ENCODE measurements around the gene SLC46A3. TPM values are rescaled to one million over a fixed set of nuclear protein-coding genes. Genes with fewer than 3 reads are reported as not detected.

Gene SLC46A3
- polyA plus RNA-seq, 1 donor from 2014 or later: 7.4 TPM

- H4K20me1 ChIP-seq (ENCODE audit: insufficient read depth): no peaks in the 10 kb centered on the region
- H3K9me2 ChIP-seq (ENCODE audit: insufficient read depth, low read length): no peaks in the 10 kb centered on the region
- no peak overlapping the region for H3K4me2 ChIP-seq (ENCODE audit: low read length)
- H3K9me3 ChIP-seq (ENCODE audit: low read length): no peaks in the 10 kb centered on the region
- H3K9ac ChIP-seq (ENCODE audit: low read length): no peak overlapping the region
- H3K4me3 ChIP-seq (ENCODE audit: low read length): no peak overlapping the region
- no peaks in the 10 kb centered on the region for H3K79me2 ChIP-seq (replicated peaks; ENCODE audit: insufficient read depth, low read length)
- no peaks in the 10 kb centered on the region for H3F3A ChIP-seq (ENCODE audit: insufficient read depth, low read length, poor library complexity, severe bottlenecking)
- no peaks in the 10 kb centered on the region for H3K27me3 ChIP-seq (ENCODE audit: insufficient read depth, low read depth, low read length)
- no peak overlapping the region for H3K27ac ChIP-seq (ENCODE audit: low read length)
- no peak overlapping the region for H2AFZ ChIP-seq (ENCODE audit: low read depth, low read length)
- H3K36me3 ChIP-seq (ENCODE audit: insufficient read depth, low read length): no peaks in the 10 kb centered on the region
- no peak for TF ChIP-seq EZH2 (IDR thresholded peaks at IDR 0.05; ENCODE audit: borderline replicate concordance, insufficient read depth, low read length, poor library complexity, severe bottlenecking)
- no peak for TF ChIP-seq EP300 (conservative IDR thresholded peaks at IDR 0.05; ENCODE audit: poor library complexity, severe bottlenecking)
- no peak for TF ChIP-seq TAF1 (IDR thresholded peaks at IDR 0.05; ENCODE audit: low read depth)
- TF ChIP-seq POLR2AphosphoS5 (IDR thresholded peaks at IDR 0.05): no peak
- TF ChIP-seq SMC3 (conservative IDR thresholded peaks at IDR 0.05; ENCODE audit: poor library complexity): no peak
- no peak for TF ChIP-seq MXI1 (conservative IDR thresholded peaks at IDR 0.05; ENCODE audit: poor library complexity, severe bottlenecking)
- no peak for TF ChIP-seq RAD21 (conservative IDR thresholded peaks at IDR 0.05)
- TF ChIP-seq REST (IDR thresholded peaks at IDR 0.05; ENCODE audit: borderline replicate concordance): no peak
- no peak for TF ChIP-seq CTCF (IDR thresholded peaks at IDR 0.05; ENCODE audit: poor library complexity, severe bottlenecking)
Measured at GRCh38 chr13:28705461-28706083, 13.2 kb downstream of the SLC46A3 start.

- no peak overlapping the region for H2AFZ ChIP-seq (ENCODE audit: low read depth, low read length)
- H4K20me1 ChIP-seq (ENCODE audit: insufficient read depth): no peaks in the 10 kb centered on the region
- TF ChIP-seq RAD21 (conservative IDR thresholded peaks at IDR 0.05): no peak
- H3K9me2 ChIP-seq (ENCODE audit: insufficient read depth, low read length): no peaks in the 10 kb centered on the region
- H3F3A ChIP-seq (ENCODE audit: insufficient read depth, low read length, poor library complexity, severe bottlenecking): no peaks in the 10 kb centered on the region
- H3K9ac ChIP-seq (ENCODE audit: low read length): no peak overlapping the region
- no peak overlapping the region for H3K4me3 ChIP-seq (ENCODE audit: low read length)
- no peak overlapping the region for H3K4me2 ChIP-seq (ENCODE audit: low read length)
- no peak overlapping the region for H3K27ac ChIP-seq (ENCODE audit: low read length)
- no peaks in the 10 kb centered on the region for H3K36me3 ChIP-seq (ENCODE audit: insufficient read depth, low read length)
- no peaks in the 10 kb centered on the region for H3K79me2 ChIP-seq (replicated peaks; ENCODE audit: insufficient read depth, low read length)
- no peaks in the 10 kb centered on the region for H3K9me3 ChIP-seq (ENCODE audit: low read length)
- H3K27me3 ChIP-seq (ENCODE audit: insufficient read depth, low read depth, low read length): no peaks in the 10 kb centered on the region
Measured at GRCh38 chr13:28704919-28705318, 13.9 kb downstream of the SLC46A3 start.
